Stimulated activated CD4-positive, alpha-beta T cell treated with anti-CD3 and anti-CD28 coated beads, Interleukin-2, amount 100 ng/mL, for 4 hours (primary cell): Measurements from ENCODE around the gene SIPA1L3.
"Not testable (repeated sequence)": the region's sequence is repeated elsewhere in the genome, so short reads cannot be mapped to it uniquely, and the experiment has no call there.

Experiments used
- DNase-seq: peaks from one replicate; pipeline ENCODE4 v3.0.0-alpha.2; 2020; ENCODE audit warnings: low read depth

The SIPA1L3 gene

DNA sequence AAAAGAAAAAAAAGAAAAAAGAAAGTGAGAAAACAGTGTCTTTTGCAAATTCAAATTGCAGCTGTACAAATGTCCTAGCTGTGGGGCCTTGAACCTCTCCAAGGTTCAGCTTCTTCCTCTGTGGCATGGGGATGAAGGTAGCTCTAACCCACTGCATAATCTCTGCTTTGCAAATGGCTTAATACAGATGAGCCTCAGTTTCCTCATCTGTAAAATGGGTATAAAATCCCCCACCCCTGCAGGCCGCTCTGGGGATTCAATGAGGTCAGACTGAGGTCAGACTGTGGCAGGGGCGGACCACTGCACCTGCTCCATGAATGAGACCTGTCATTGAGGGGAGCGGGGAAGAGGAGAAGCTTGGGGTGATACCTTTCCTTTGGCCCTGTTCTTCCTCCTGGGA is 311.2 kb downstream of the SIPA1L3 start:
- no peak for DNase-seq

DNA sequence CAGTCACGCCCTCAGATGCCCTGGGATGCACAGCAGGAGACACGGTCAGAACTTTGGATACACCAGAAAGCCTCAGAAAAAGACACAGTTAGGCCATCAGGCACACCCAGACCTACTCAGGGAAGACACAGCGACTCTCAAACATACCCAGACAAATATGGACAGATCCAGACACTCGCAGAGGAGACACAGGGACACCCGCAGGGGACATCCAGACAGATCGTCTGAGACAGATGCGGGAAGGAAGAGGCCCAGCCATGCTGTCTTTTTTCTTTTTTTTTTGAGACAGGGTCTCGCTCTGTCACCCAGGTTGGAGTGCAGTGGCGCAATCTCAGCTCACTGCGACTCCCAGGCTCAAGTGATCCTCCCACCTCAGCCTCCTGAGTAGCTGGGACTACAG is 312.2 kb downstream of the SIPA1L3 start:
- no peak for DNase-seq

DNA sequence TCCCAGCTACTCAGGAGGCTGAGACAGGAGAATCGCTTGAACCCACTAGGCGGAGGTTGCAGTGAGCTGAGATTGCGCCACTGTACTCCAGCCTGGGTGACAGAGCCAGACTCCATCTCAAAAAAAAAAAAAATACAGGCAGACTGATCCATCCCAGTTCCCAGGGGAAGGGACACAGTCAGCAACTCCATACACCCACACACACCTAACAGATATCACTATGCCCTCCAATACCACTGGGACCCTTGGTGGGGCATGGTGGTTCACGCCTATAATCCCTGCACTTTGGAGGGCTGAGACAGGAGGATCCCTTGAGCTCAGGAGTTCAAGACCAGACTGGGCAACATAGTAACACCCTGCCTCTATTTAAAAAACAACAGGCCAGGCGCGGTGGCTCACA is 314.4 kb downstream of the SIPA1L3 start:
- DNase-seq, result no peak

DNA sequence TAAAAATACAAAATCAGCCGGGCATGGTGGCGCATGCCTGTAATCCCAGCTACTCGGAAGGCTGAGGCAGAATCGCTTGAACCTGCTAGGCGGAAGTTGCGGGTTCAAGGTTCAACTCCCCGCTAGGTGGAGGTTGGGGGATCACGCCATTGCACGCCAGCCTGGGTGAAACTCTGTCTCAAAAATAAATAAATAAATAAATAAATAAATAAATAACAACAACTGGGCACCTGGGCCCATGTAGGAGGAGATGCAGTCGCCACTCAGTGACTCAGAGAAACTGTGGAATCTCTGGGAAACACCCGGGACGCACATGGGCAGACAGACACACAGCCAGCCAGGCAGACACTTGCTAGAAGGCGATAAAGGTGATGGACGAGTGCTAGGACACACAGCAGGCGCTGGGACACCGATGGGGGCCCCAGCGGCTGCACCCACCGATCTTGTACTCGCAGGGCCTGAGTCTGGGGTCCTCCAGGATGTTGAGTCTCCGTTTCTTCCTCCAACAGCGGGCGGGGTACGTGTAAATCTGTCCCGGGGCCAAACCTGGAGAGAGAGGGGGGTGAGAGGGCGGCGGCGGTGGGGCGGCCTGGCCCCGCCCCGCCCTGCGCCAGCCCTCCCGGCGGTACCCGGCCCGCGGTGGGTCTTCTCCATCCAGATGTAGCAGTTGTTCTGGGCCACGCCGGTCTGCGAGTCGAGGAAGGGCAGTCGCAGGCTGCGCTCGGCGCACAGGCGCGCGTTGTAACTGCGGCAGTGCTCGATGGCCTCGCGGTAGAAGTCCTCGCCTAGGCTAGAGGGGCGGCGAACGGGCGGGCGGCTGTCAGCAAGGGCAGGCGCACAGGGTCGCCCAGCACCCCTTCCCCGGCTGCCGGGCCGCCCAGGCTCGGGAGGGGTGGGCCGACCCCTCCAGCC is 315.2 kb downstream of the SIPA1L3 start:
- no peak for DNase-seq

DNA sequence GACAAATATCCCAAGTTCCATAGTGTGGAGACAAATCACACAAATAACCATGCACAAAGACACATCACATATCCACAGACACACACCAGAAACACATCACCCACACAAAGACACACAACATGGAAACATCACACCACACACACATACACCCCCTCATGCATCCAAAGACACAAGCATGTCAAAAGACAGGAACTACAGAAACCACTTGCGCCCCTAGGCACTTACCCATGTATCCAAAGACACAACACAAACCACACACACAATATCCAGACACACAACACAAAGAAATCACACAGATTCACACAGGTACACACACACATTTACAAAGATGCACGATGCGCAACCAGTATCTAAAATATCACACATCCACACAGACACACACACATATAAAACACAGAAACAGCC is 316.1 kb downstream of the SIPA1L3 start:
- no peak for DNase-seq

DNA sequence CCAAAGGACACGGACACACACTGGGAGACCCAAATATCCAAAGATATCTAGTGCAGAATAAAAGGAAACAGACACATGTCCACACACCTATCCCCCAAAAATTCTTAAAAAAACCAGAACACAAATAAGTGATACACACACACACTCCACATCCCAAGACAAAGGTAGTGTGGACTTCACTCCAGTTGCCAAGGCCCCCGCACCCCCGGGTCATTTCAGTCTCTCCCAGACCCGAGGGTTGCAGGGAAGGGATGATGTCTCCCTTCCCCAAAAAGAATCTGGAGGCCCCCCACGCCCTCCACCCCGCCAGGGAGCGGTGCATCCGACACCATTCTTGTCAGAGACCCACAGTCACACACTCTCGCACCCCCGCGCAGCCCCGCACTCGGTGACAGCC is 316.6 kb downstream of the SIPA1L3 start:
- DNase-seq, result no peak

DNA sequence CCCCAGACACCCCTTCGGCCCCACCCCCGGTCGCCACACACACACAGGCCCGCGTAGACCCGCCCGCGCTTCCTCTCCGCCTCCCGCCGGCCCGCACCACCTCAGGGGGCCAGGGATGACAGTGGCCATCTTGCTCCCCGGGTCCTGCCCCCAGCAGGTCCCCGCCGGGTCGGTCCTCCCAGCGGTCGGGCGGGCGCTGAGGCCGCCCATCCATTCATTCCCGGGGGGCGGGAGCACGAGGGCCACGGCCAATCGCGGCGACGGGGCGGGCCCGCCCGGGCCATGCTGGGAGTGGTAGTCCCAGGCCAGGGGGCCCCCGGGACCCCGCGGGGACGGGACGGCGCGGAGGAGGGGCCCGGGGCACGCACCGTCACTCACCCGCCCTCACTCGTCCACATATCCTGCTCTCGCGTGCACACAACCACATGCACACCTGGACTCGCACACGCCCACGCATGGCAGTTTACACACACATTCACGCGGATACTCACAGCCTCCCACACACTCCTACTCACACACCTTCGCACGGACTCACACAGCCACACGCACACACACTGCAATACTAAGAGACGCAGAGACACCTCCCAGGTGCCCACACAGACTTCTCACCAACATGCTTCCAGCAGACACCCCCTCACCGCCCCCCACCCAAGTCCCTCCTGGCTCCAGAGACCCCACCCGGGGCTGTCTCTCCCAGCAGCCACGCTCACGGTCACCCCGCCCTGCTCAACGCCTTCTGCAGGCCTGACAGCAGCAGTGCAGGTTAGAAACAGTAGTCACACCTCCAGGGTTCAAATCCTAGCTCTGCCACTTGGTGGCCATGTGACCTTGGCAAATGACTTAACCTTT is 317.2 kb downstream of the SIPA1L3 start, which contains the start of gene DPF1:
DPF1 (minus strand) TSS at position 209 of the 849 bp plus-strand sequence; CDS start at position 129, 80 bp downstream.
- DNase-seq, result peak; percentile 64

DNA sequence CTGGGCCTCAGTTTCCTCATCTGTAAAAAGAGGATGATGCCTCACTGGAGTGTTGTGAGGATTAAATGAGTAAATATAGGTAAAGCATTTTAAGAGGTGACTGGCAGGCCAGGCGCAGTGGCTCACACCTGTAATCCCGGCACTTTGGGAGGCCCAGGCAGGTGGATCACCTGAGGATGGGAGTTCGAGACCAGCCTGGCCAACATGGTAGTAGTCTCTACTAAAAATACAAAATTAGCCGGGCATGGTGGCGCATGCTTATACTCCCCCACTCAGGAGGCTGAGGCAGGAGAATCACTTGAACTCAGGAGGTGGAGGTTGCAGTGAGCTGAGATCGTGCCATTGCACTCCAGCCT is 317.8 kb downstream of the SIPA1L3 start:
- DNase-seq, result not testable (repeated sequence)

DNA sequence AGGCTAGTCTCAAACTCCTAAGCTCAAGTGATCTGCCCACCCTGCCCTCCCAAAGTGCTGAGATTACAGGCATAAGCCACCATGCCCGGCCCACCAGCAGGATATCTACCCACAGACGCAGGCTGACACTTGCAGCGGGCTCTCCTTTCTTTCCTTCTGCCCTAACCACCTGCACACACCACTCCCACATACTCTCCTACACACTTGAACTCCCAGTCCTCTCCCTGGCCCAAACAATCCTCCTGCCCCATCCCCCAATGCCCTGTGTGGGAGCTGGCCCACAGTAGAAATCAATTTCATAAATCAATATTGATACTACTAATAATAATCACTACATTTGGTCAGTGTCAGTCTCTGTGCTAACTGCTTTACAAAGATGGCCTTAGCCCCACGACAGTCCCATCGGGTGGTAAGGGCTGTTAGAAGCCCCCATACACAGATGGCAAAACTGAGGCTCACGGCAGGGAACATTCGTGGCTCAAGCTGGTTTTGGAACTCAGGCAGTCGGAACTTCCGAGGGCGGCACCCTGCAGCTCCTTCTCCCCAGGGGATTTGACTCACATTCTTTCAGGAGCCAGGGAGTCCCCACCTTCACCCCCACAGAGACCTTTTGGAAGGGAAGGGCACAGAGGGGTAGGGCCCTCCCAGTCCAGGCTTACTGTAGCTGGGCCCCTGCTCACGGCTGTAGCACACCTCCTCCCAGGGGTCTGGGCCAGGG is 320.4 kb downstream of the SIPA1L3 start:
- DNase-seq, result no peak

DNA sequence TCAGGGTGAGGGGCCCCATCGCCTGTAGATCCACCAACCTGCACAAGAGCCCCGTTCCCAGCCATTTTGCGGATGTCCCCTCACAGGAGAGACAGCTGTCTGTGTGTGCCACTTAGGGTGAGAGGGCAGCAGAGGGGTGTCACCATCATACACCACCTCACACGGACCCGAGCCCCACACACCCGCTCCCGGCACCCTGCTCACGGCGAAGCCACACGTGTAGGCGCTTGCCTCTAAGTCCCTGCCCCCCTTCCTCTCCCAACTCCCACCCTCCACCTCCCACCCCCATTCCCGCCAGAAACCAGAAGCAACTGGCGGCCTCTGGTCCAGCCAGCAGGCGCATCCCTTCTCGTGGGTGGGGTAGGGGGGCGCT is 321.0 kb downstream of the SIPA1L3 start:
- no peak for DNase-seq

DNA sequence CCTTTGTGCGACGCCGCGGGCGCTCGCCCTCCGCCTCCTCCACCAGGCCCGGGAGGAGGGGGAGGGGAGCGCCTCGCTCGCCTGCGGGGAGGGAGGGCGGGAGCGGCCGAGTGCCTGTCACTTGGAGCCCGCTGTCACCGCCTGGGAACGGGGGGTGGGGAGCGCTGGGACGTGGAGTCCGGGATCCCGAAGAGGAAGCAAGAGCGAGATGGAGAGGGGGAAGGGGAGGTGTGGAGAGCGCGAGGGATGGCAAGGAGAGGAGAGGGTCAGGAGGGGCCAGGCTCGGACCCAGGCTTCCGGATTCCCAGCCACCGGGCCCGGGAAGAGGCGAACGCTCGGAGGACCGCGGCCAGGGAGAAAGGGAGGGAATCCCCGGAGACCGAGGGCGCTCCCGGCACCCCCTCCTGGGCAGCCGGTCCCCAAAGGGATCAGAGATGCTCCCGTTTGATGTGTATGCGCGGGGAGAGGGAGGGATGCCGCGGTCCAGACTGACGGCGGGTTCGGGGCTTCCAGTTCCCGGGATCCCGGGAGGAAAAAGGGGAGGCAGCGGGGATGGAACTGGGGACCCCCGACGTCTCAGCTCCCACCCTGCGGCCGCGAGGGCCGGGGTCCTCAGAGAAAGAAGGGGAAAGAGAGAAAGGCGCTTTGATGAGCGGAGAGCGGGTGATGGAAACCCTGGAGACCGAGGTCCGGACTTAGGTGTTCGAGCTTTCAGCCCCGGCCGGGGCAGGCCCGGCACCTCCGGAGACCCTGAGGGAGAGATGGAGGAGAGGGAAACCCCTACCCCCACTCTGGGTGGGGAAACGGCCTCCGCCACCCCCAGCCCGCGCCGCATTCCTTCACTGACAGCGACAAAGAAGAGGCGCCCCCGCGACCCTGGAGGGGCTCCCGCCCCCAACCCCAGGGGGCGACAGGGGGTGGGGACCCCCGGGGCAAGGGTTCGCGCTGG is 321.8 kb downstream of the SIPA1L3 start:
- no peak for DNase-seq

DNA sequence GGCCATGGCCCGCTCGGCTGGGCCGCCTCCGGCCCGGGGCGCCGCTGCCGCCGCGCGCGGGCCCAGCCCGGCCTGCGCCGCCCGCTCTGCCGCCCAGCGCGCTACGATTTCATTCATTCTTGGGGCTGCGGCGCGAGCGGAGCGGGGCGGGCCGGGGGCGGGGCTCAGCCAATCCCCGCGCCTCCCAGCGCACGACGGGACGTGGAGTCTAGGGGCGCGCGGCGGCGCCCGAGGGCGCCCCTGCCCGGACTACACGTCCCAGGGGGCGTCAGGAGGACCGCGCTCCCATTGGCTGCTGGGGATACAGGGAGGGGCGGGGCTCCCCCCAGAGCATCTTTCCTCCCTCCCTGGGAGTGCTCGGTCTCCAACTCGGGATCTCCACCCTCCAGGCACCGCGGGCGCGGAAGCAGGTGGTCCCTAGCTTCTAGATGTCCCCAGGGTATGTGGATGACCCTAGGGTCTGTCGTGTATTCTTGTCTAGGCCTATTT is 322.6 kb downstream of the SIPA1L3 start:
- DNase-seq, result peak; percentile 35

DNA sequence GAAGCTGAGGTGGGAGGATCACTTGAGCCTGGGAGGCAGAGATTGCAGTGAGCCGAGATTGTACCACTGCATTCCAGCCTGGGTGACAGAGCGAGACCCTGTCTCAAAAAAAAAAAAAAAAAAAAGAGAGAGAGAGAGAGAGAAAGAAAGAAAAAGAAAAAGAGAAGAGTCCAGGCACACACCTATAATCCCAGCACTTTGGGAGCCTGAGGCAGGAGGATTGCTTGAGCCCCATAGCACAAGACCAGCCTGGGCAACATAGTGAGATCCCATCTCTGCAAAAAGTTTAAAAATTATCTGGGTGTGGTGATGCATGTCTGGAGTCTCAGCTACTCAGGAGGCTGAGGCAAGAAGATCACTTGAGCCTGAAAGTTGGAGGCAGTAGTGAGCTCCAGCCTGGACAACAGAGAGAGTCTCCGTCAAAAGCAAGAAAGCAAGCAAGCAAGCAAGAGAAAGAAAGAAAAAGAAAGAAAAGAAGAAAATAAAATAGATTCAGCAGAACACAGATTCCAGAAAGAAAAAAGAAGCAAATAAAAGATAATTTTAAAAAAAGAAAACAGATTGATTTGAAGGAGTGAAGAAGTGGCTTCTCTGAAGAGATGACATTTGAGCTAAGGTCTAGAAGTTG is 323.6 kb downstream of the SIPA1L3 start:
- not testable (repeated sequence) for DNase-seq

DNA sequence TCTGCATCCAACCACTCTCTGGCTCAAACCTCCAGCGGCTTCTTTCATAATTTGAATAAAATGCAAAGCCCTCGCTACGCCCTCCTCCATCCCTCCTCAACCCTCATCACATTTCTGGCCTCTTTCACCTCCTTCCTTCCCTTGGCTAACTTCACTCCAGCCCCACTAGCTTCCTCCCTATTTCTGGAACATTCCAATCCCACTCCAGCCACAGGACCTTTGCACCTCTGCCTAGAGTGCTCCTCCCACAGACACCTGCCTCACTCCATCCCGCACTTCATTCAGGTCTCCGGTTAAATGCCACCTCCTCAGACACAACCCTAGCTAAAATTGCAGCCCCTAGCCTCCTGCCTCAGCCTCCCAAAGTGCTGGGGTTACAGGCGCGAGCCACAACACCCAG is 324.9 kb downstream of the SIPA1L3 start:
- no peak for DNase-seq

DNA sequence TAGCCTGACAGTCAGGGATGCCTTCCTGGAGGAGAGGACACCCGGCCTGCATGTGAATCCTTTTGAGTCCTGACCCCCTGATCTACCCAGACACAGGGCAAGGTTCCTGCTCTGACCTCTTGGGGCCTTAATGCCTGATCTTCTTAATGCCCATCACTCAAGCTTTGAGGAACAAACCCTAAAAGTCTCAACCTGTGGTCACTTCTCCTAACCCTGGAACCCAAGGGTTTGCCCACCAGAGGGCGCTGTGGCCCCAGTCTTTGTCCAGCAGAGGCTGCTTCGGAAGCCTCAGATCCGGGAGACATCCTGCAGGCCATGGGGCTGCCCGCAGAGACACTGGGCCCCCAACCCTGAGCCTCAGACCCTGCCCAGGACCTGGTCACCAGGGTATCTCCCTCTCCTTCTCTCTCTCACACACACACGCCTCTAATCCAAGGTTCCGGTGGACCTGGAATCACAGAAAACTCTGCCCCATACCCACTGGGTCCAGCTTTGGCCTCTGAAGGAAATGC is 326.8 kb downstream of the SIPA1L3 start:
- peak; percentile 37 for DNase-seq

DNA sequence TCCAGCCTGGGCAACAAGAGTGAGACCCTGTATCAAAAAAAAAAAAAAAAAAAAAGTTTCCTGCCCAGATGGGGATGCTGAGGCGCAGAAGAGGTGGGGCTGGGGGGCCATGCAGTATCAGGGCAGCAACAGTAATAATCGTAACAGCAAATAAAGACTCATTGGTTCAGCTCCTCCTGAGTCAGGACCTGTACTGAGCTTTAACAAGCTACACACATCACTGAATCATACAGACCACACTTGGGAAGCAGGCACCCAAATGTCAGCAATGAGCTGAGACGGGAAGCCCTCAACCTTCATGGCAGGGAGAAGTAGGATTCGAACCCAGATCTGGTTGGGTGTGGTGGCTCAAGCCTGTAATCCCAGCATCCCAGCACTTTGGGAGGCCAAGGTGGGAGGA is 327.6 kb downstream of the SIPA1L3 start:
- no peak for DNase-seq

DNA sequence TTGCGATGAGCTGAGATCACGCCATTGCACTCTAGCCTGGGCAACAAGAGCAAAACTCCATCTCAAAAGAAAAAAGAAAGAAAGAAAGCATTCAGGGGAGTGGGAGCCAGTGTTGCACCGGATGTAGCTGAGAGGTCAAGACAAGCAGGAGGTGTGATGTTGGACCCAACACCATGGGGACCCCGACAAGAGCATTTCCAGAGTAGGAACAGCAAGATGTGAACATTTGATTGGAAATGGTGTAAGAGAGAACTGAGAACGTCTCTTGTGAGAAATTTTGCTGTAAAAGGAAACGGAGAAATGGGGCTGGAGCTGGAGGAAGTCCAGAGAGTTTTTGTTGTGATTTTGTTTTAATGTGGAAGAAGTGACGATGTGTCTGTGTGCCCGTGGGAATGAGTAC is 332.8 kb downstream of the SIPA1L3 start:
- DNase-seq, result no peak

DNA sequence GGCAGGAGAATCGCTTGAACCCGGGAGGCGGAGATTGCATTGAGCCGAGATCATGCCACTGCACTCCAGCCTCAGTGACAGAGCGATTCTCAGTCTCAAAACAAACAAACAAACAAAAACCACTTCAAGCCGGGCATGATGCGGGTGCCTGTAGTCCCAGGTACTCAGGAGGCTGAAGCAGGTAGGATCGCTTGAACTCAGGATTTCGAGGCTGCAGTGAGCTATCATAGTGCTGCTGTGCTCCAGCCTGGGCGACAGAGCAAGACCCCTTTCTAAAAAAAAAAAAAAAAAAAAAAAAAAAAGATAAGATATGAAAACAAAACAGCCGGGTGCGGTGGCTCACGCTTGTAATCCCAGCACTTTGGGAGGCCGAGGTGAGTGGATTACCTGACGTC is 336.3 kb downstream of the SIPA1L3 start:
- DNase-seq, result no peak

DNA sequence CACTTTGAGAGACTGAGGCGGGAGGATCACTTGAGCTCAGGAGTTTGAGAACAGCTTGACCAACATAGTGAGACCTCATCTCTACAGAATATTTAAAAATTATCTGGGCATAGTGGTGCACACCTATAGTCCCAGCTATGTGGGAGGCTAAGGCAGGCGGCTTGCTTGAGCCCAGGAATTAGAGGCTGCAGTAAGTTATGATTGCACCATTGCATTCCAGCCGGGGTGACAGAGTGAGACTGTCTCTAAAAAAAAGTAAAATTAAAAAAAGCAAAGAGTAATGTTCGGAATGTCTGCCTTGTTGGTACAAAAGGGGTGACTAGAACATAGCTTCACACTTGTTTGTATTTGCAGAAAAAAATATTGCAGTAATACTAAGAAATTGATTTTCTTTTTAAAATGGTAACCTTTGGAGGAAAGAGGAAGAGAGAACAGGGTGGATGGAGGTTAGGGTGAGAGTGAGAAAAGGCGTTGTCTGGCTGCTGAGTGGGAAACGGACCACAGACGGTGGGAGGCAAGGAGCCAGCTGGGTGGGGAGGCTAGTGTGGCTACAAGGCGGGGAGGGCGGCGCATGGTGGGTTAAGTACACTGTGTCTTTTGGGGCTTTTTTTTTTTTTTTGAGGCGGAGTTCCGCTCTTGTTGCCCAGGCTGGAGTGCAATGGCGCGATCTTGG is 339.0 kb downstream of the SIPA1L3 start:
- no peak for DNase-seq

DNA sequence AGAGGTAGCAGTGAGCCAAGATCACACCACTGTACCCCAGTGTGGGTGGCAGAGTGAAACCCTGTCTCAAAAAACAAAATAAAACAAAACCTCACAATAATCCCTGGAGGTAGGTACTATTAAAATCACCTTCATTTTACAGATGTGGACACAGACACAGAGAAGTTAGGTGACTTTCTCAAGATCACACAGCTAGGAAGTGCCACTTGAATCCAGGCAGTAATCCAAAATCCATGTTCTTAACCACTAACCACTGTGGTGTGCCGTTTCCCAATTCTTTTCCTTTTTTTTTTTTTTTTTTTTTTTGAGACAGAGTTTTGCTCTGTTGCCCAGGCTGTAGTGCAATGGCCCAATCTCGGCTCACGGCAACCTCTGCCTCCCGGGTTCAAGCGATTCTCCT is 340.1 kb downstream of the SIPA1L3 start:
- no peak for DNase-seq
